Activated T-helper 1 cell treated with anti-CD3 and anti-CD28 coated beads, Interleukin-2, amount 50 U/mL, for 16 hours (primary cell): ENCODE results near the gene COL11A2.

Experiments used
- DNase-seq, 2 donors: peaks; one replicate each; pipeline ENCODE4 v3.0.0-alpha.2; 2020; ENCODE audit warnings: low read depth in 1 of 2, low spot score in 1 of 2

The COL11A2 gene

DNA sequence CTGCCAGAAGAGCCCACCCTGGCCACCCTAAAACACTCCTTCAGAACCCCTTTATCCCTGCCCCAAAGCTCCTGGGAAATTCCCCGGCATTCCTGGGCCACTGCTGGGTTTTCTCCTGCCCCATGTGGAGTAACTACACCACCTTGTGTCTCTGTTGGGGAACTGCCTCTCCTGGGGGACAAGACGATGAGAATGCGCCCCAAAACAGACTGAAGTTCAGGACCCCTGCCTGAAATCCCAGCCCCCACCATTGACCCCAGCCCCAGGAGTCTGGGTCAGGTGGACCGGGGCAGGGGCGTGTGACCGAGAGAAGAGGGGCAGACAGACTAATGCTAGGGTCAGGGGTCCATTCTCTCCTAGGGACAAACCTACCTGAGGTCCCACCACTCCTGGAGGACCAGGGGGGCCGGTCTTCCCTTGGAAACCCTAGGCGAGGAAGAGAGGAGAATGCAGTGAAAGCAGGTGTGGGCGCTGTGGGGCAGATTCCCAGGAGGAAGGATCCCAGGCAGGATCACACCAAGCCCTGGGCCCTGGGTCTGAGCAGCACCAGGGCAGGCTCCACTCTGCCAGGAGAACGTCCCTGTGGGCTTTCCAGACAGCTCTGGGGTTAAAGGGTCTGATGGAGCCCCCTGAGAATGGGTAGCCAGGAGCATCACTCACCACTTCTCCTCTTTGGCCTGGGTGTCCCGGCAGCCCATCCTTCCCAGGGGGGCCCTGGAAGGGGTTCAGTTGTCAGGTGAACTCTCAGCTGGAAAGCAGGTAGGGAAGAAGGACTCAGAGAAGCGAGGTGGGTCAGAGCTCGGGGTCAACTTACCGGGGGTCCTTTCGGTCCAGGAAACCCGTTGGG is 19.4 kb downstream of the COL11A2 start:
- no peak for DNase-seq

DNA sequence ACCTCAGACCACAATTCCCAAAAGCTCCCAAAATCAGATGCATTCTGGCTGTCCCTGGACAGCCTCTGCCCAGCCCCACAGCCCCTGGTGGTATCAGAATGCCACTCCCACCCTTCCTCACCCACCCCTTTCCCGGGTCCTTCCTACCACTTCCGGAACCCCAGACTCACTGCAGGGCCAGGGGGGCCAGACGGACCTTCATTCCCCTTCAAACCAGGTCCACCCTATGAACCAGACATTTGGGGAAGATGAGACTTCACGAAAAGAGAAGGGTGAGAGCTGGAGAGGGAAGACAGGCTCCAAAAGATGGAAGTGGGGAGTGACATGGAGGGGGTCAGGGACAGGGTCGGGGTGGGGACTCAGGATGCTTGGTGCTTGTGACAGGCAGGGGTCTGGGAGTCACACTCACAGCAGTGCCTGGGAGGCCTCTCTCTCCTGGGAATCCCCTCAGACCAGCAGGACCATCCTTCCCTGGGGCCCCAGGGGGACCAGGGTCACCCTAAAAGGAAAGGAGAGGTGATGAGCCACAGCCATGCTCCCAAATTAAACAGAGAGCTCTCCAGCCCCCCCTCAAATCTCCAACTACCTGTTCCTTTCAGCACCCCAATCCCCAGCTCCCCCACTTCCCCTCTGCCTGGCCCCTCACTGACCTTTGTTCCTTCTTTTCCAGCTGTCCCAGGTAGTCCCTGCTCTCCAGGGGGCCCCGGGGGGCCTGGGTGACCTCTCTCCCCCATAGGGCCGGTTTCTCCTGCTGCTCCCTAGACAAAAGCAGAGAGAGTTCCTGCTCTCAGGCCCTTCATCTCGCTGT is 20.2 kb downstream of the COL11A2 start:
- no peak for DNase-seq

DNA sequence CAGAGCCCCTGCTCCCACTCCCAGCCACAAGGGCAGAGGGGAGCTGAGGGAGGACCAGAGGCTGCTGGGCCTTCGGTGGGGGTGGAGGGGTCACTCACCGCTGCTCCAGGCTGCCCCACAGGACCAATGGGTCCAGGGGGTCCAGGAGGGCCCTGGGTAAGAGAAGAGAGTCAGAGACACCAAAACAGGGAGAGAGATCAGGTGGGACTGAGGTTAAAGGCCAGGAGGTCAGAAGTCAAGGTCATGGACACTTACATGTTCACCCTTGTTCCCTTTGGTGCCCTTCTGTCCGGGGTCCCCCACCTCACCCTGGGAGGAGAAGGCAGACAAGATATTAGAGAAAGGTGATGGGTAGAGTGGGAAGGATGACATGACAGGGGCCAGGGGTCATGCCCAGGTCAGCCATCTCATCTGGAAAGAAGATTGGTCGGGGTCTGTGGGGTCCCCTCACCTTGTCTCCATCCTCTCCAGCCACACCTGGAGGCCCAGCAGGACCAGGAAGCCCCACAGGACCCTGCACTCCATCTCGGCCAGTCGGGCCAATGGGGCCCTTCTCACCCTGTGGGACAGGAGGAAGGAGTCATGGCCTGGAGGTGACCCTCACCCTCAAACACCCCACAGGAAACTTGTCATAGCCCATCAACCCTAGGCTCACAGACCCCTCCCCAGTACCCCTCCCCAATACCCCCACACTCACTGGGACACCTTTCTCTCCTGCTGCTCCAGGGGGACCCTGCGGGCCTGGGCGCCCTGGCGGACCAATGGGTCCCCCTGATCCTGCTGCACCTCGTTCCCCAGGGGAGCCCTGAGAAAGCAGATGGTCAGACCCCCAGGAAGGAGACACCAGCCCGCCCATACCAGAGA is 21.0 kb downstream of the COL11A2 start:
- no peak for DNase-seq

DNA sequence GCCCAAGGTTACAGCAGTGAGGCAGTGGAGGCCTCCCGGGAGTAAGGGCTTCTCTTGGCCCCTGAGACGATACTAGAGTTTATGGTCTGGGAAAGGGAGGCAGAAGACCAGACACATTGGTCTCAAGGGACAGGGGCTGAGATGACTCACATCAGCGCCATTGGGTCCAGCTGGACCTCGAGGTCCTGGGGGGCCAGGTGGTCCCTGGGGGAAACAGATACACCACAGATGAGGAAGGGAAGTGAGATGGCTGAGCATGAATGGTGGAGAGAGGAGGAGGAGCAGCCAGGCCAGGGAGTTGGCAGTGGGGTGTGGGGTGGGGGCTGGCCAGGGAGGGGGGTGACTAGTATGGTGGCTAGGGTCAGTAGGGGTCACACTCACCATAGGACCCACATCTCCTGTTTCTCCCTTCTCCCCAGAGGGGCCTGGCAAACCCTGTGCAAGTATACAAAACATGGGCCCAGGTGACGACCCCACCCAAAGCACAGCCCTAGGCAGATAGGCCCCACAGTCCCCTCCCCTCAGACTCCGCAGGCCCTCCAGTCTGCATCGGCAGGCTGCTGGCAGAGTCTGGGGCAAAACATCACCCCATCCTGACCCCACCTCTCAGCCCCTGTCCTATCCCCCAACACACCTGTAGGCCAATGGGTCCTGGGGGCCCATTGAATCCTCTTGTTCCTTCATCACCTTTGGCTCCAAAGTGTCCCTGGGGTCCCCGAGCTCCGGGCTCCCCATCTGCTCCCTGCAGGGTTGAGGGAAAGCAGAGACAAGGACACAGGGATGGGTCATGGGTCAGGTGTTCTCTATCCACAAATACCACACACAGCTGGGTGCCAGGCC is 21.9 kb downstream of the COL11A2 start:
- no peak for DNase-seq

DNA sequence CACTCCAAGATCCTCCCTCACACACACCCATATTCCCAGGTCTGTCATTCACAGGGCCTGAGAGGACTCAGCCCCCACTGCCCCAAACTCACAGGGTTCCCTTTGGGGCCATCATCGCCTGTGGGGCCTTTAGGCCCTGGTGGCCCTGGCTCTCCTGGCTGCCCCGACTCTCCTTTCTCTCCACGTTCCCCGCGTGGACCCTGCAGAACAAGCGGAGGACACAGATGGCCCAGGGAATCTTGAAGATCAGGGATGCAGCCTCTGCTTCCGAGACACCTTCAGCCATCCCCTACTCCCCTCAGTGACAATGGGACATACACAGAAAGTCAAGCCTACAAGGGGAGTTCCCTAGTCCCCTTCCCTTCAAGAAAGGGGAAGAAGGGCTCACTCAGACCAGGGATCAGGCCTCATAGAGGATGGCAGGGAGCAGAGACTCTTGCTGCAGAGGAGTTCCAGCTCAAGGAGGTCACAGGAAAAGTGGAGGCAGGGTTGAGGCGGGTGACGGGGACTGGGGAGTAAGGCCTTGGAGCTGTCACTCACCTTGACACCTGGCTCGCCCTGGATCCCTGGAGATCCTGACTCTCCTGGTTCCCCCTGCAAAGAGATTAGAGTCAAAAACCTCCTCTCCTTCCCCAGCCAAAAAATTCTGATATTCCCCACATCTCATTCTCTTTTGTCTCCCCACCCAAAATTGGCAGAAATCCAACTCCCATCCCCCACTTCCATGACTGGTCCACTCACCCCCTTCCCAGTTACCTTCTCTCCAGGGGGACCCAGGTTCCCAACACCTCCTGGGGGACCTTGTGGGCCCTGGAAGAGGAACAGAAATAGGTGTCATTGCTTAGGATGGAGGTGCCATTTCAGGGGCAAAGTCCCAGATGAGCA is 22.7 kb downstream of the COL11A2 start:
- no peak for DNase-seq

DNA sequence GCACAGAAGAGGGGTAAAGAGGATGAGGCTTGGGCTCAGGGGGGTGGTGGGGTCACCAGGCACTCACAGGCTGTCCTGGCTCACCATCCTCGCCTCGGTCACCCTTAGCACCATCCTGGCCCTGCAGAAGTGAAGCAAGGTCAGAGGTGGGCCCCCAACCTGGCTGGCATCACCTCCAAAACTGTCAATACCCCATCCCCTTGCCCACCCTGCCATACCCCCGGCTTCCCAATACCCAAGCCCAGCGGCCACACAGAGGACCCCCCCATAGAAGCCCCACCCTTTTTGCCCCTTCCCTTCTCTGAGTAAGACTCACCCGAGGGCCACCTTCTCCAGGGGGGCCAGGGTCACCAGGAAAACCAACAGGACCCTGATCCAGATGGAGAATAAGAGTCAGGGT is 23.6 kb downstream of the COL11A2 start:
- DNase-seq: no peak

DNA sequence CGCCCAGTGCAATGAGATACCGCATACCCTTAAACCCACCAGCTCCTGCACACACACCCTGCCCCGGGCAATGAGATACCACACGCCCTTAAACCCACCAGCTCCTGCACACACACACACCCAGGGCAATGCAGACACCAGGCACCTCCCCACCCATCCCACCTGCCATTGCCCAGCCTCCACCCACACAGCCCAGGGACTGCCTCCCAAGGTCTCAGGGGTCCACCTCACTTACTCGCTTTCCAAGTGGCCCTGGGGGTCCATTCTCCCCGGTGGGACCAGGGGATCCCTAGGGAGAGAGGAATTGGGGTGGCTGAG is 24.0 kb downstream of the COL11A2 start:
- DNase-seq: no peak

DNA sequence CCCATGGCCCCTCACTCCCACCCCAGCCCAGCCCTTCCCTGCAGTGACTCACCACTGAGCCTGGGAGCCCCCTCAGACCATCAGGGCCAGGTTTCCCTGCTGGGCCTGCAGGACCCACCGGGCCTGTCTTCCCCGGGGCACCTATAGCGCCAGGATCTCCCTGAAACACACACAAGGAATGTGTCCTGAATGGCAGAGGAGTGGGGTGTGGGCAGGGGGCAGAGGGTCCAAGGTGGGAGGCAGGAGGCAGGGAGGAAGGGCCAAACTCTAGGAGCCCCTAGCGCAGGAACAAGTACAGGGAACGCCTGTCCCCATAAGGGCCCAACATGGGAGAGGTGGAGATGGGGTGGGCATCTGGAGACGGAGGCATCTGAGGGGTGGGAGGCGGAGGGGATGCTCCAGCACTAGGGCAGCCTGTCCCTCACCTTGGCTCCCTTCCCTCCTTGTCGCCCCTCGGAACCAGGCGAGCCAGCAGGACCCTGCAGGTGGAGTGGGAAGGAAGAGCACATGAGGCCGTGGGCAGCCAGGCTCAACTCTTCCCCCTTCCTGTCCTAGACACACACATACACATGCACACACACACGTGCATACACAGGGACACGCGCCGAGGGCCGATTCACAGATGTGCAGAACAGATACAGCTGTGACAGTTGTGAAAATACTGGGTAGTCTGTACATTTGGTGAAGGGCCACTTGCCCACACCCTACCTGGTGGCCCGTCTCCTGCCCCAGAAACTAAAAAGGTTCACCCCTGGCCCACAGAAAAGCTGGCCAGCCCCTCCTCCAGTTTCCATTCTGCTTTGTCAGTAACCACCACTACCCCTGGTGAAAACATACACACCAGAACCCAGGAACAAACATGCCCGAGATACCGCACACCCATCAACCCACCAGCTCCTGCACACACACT is 24.6 kb downstream of the COL11A2 start:
- no peak for DNase-seq

DNA sequence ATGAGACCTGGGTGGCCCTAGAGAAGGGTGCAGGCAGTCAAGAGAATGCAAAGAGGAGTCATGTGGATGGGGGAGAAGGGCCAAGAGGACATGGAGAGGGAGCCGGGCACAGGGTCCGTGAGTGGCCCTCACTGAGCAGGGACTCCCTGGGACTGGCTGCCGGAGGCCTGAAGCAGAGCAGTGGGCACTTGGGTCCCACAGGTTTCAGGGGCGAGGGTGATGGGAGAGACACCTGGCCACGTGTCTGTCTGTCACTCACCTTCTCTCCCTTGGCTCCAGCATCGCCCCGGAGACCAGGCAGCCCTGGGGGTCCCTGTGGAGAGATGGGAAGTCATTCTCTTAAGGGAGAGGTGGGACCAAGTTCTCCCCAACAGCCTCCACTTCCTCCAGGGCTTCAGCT is 25.5 kb downstream of the COL11A2 start:
- DNase-seq: no peak

DNA sequence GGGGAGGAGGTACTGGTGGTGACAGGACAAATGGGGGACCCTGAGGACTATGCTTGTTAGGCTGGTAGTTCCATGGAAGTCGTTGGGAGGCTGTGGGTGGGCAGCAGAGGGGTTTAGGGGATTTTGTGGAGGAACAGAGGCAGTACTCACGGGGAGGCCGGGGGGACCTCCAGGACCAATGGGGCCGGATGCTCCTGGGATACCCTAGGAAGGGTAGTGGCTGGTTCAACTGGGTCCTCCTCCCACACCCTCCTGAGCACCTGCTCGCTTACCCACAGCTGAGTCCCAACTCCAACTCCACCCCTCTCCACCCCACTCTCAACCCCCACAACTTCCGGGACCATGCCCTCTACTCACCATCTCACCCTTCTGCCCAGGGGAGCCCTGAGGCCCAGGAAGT is 25.9 kb downstream of the COL11A2 start:
- DNase-seq: no peak

DNA sequence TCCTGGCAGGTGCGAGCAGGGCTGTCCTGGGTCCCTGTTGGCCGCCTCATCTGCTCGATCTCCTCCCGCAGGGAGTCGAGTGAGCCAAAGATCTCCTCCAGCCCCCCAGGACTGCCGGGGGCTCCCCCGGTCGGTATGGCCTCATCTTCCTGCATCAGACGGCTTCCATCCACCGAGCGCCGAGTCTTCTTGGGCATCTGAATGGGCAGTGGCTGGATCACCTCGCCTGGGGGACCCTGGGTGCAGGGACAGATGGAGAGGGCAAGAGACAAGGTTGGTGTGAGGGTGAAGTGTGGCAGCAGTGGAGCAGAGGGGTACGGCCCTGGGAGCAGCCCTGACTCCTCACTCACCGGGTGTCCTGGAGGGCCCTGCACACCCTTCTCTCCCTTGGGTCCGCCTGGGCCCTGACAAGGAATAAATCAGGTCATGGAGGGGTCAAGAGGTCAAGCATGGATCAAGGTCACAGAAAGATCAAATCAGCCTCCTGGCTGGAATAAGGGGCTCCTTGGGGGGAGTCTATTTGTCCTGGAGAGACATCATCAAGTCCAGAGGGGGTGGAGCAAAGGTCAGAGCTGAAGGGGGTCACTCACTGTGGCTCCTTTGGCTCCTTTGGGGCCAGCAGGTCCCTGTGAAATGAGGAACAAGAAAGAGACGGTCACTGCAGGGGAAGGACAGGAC is 26.5 kb downstream of the COL11A2 start:
- no peak for DNase-seq

DNA sequence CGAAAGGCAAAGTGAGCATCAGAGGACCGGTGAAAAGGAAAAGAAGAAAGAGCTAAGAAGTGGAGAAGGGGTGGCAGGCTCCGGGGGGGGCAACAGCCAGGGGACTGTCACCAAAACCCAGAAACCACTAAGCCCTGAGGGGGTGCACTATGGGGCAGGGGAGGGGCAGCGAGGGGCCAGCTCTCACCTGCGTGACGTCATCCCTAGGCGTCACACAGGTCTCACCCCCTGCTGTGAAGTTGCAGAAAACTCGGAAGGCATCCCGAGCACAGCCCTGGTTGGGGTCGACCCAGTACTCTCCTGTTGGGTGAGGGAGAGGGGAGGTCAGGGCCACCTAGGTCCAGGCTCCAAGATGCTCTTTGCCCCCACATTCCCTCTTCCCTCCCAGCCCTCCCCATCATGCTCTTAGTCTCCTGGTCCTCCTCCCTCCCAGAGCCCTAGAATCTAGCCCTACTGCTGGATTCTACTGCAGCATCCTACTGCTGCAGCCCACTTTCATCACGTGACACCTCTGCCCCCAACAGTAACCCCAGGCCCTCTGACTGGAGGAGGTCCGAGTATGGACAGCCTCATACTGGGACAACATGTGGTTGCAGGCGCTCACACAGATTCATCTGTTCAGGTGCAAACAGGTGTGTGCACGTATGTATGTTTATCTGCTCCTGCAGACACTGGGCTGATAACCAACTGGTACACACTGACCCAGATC is 27.4 kb downstream of the COL11A2 start:
- DNase-seq: no peak

DNA sequence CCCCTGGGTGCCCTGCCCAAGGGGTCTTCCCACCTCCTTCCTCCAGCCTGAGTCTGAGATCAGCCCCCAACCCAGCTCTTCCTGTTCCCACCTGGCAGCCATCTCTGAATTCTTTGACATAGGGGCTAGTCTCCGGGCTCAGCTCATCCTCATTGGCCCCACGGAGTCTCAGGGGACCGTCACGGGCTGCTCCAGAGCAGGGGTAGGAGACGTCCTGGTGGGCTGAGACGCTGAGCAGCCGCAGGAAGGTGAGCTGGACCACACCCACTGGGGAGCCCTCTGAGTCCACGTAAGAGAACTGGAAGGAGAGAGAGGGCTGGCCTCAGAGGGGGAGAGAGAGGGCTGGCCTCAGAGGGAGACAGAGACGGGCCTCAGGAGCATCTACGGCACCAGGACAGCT is 28.1 kb downstream of the COL11A2 start:
- no peak for DNase-seq

DNA sequence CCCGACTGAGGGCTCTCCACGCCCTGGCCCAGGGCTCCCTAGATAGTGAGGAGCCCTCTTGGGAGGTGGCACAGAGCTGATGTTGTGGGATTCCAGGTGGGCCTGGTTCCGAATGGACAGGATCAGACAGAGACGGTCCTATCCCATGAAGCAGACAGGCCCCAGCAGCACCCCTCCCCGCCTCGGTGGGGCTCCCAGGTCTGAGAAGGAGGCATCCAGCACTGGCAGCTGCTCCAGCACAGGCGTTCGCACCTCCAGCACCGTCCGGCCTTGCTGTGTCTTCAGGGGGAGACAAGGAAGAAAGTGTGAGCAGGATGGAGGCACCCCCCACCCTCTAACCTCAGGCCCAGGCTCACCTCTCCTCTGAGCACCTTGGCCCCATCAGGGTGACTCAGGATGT is 28.7 kb downstream of the COL11A2 start:
- DNase-seq: no peak

DNA sequence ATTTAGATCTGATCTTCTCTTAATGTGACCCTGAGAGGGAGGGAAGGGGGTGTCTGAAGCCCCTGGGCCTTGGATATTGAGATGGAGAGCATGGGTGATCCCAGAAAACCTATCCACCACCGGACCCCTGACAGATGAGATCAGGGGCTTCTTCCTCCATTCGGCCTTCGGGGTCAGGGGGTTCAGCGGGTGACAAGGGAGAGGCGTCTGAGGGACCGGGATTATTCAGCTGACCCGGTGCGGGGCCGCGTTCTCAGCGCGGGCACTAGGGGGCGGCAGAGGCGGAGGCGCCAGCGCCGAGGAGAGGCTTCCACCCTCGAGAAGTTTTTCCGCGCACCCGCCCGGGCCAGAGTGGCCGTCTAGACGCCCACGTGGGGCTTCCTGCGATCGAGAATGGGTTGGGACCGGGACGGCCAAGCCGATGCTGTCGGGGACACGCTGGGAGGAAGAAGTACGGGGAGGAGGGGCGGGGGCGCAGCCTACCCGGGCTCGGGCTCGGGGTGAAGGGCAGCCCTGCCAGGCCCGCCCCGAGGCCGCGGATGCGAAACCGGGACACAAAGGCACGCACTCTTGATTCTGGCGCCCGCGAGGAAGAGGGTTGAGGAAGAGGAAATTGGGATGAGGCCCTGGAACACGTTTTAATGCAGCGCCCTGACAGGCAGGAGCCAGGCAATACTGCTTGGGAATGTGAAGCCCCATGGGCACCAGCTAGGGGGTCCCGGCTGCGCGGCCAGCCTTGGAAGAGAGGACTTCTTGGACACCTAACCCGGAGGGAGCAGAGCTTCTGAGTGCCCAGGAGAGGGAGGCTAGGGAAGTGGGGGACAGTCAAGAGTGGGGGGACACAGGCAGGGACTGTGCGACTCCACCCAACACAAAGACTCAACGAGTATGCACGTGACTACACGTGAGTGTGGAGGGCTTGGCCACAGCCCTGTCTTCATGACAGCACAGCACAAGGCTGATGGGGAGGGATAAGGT is 30.6 kb downstream of the COL11A2 start:
- DNase-seq: peak; percentile 68 to 72

DNA sequence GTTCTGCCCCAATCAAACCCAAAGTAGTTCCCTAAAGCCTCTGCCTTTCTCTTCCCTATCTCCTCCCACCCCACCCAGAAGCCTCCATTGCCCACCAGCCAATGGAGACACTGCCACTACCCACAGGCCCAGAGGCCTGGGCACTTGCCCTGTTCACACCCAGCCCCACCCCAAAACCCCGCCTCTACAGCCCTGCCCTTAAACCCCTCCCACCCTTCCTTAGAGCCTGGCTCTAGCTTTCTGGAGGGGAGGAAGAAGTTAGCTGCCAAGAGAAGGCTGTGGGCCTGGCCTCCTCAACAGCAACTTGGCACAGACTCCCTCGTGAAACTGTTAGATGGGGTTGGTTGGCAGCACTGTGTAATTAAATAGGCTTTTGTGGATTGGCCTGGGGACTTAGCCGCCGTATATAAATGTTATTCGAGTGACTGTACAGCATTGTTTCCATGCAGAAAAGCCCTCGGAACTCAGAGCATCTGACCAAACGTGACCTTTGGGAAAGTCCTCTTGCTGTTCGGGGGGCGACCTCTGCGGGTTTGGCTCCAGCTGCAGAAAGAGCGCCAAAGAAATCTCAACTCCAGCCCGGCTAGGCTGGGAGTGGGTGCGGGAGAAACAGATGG is 31.4 kb downstream of the COL11A2 start:
- DNase-seq: no peak
